A673 (cell line): ENCODE measurements around the gene ISYNA1.

Experiments used
- EZH2 ChIP-seq: fragments of 200-600 bp; sonication (generic); IDR thresholded peaks from 2 replicates; pipeline ENCODE4 v1.6.1; 2017; ENCODE audit warnings: borderline replicate concordance, low read depth, mild to moderate bottlenecking, mixed read lengths, antibody characterized with exemption, low read length; ENCODE audit not compliant: poor library complexity, severe bottlenecking
- TF ChIP-seq, protein P1 (sequence below): fragments of 300-800, 200-600 bp; sonication (generic); conservative IDR thresholded peaks from 2 replicates; pipeline ENCODE4 v1.5.1; 2017; ENCODE audit warnings: low read depth, mild to moderate bottlenecking, antibody characterized with exemption, low read length, moderate library complexity, mixed read lengths

DNA sequence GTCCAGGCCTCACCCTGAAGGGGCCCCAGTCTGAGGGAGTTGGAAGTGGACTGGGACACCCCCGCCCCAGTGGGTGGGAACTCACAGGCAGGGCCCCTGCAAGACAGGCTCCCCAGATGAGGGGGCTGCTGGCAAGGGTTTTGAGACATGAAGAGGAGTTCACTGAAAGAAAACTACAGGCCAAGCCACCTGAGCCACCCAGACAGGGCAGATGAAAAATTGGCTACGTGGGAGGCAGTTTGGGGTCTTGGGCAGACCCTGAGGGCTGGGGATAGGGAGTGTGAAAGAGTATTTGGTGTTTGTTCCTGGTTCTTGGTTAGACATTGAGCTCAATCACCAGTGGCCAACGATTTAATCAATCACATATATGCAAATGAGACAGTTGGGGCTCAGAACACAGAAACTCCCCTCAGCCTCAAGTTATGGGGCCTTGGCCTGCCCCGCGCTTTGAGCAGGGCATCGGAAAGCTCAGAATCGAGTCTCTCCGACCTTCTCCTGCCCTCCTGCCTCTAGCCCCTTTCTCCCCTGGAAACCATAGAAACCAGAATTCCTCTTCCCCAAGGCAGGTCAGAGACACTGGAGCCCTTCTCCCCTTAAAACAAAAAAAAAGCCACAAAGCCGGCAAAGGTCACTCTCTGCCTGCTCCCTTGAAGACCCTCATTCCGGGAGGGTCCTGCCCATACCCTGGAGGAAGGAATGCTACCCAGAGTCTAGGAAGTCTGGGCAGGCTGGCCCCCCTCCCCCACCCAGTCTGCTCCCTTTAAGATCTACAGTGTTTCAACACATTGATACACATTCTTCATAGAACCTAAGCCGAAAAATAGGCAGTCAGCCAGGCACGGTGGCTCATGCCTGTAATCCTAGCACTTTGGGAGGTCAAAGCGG is 1.3 kb upstream of the ISYNA1 start:
- TF ChIP-seq, protein P1, sequence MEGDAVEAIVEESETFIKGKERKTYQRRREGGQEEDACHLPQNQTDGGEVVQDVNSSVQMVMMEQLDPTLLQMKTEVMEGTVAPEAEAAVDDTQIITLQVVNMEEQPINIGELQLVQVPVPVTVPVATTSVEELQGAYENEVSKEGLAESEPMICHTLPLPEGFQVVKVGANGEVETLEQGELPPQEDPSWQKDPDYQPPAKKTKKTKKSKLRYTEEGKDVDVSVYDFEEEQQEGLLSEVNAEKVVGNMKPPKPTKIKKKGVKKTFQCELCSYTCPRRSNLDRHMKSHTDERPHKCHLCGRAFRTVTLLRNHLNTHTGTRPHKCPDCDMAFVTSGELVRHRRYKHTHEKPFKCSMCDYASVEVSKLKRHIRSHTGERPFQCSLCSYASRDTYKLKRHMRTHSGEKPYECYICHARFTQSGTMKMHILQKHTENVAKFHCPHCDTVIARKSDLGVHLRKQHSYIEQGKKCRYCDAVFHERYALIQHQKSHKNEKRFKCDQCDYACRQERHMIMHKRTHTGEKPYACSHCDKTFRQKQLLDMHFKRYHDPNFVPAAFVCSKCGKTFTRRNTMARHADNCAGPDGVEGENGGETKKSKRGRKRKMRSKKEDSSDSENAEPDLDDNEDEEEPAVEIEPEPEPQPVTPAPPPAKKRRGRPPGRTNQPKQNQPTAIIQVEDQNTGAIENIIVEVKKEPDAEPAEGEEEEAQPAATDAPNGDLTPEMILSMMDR, result no peak
- TF ChIP-seq EZH2, result no peak
